Keratinocyte (primary cell): ENCODE data around the gene HECTD2. TPM values are rescaled to one million over a fixed set of nuclear protein-coding genes. Genes with fewer than 3 reads are reported as not detected.

Source experiments
- DNase-seq: peaks from one replicate; pipeline ENCODE4 v3.0.0-alpha.2; 2011; ENCODE audit warnings: low read depth, missing footprints, low spot score
- FAIRE-seq: peaks from 2 replicates; lab custom pipeline; 2011; peaks lifted over from hg19 to GRCh38; lab: Jason Lieb, UNC
- H2AFZ ChIP-seq: 2 replicates; pipeline ENCODE4 v1.6.0; 2012; ENCODE audit warnings: low read length, control low read depth, inconsistent platforms; ENCODE audit not compliant: control insufficient read depth
- H3K27ac ChIP-seq: 2 replicates; pipeline ENCODE4 v1.5.1; 2011; ENCODE audit warnings: low read length; ENCODE audit not compliant: control insufficient read depth, insufficient read depth
- H3K27me3 ChIP-seq: 3 replicates; pipeline ENCODE4 v1.6.0; 2011; ENCODE audit warnings: low read length; ENCODE audit not compliant: control insufficient read depth, insufficient read depth; ENCODE audit errors: extremely low read depth
- H3K36me3 ChIP-seq, 2 experiments: 2 replicates in 1 of 2; 3 replicates in 1 of 2; pipeline ENCODE4 v1.5.1; 2011; ENCODE audit warnings: low read length in 2 of 2, mild to moderate bottlenecking in 1 of 2; ENCODE audit not compliant: control insufficient read depth in 2 of 2, insufficient read depth in 2 of 2; ENCODE audit errors: extremely low read depth in 1 of 2
- H3K4me1 ChIP-seq: 3 replicates; pipeline ENCODE4 v1.5.1; 2011; ENCODE audit warnings: low read length; ENCODE audit not compliant: control insufficient read depth, insufficient read depth; ENCODE audit errors: extremely low read depth
- H3K4me2 ChIP-seq: 3 replicates; pipeline ENCODE4 v1.6.0; 2011; ENCODE audit warnings: low read depth, low read length; ENCODE audit not compliant: control insufficient read depth, insufficient read depth; ENCODE audit errors: extremely low read depth
- H3K4me3 ChIP-seq, 3 experiments: fragments of 200-600 bp in 1 of 3; sonication (generic) in 1 of 3; 2 replicates in 2 of 3; 3 replicates in 1 of 3; pipeline ENCODE4 v1.5.1; 2011 to 2016; ENCODE audit warnings: low read length in 3 of 3, mild to moderate bottlenecking in 3 of 3, control low read depth in 2 of 3, inconsistent platforms in 1 of 3, low read depth in 1 of 3, mixed read lengths in 1 of 3, mixed run types in 1 of 3, moderate library complexity in 1 of 3; ENCODE audit not compliant: control insufficient read depth in 2 of 3, insufficient read depth in 2 of 3; ENCODE audit errors: extremely low read depth in 1 of 3
- H3K79me2 ChIP-seq: 2 replicates; pipeline ENCODE4 v1.6.0; 2012; ENCODE audit warnings: low read length; ENCODE audit not compliant: control insufficient read depth, insufficient read depth
- H3K9ac ChIP-seq: 3 replicates; pipeline ENCODE4 v1.6.0; 2011; ENCODE audit warnings: low read length; ENCODE audit not compliant: control insufficient read depth, insufficient read depth; ENCODE audit errors: extremely low read depth
- H3K9me1 ChIP-seq: 3 replicates; pipeline ENCODE4 v1.6.0; 2011; ENCODE audit warnings: low read length; ENCODE audit not compliant: control insufficient read depth, insufficient read depth; ENCODE audit errors: extremely low read depth
- H3K9me3 ChIP-seq: 2 replicates; pipeline ENCODE4 v1.5.1; 2012; ENCODE audit warnings: low read depth, low read length; ENCODE audit not compliant: control insufficient read depth
- H4K20me1 ChIP-seq: 3 replicates; pipeline ENCODE4 v1.6.0; 2011; ENCODE audit warnings: low read length; ENCODE audit not compliant: control insufficient read depth, insufficient read depth; ENCODE audit errors: extremely low read depth
- CTCF ChIP-seq, 3 experiments: IDR thresholded peaks in 1 of 3; conservative IDR thresholded peaks in 1 of 3; optimal IDR thresholded peaks in 1 of 3; 2 replicates in 2 of 3; 3 replicates in 1 of 3; pipeline versions ENCODE3 to v1.5.1; 2011; ENCODE audit warnings: low read length in 3 of 3, mild to moderate bottlenecking in 3 of 3, moderate library complexity in 2 of 3, control low read depth in 1 of 3, inconsistent platforms in 1 of 3; ENCODE audit not compliant: insufficient read depth in 2 of 3; ENCODE audit errors: extremely low read depth in 1 of 3
- EZH2 ChIP-seq: IDR thresholded peaks from one replicate; pipeline ENCODE4 v1.6.1; 2012; ENCODE audit warnings: inconsistent platforms, mild to moderate bottlenecking, low read length, moderate library complexity
- dilution Hi-C: fragments of 300-500 bp; cut with MboI; formaldehyde crosslinking; loops from one replicate; pipeline ENCODE4 v1.7.0; 2020; ENCODE audit warnings: low sequenced_read_pairs; ENCODE audit not compliant: extremely low pct_ligation_motif_present
- polyA plus RNA-seq, 5 experiments: library from polyadenylated mRNA; depleted of rRNA in 3 of 5; stranded (reverse) in 3 of 5; stranded (forward) in 1 of 5; unstranded in 1 of 5; fragments of >200 nt; gene quantifications; 1 replicate in 1 of 5; 2 replicates in 3 of 5; 3 replicates in 1 of 5; pipeline versions ENCODE4 v1.2.1 to v1.2.3, GENCODE V29; 2011 to 2012; ENCODE audit warnings: missing spikeins in 2 of 5, low read depth in 1 of 5, low replicate concordance in 1 of 5

The HECTD2 gene
- polyA plus RNA-seq, 1 donor (not counting 4 experiments of a cell fraction or from before 2014, with no cell fraction given): 2.2 TPM

DNA sequence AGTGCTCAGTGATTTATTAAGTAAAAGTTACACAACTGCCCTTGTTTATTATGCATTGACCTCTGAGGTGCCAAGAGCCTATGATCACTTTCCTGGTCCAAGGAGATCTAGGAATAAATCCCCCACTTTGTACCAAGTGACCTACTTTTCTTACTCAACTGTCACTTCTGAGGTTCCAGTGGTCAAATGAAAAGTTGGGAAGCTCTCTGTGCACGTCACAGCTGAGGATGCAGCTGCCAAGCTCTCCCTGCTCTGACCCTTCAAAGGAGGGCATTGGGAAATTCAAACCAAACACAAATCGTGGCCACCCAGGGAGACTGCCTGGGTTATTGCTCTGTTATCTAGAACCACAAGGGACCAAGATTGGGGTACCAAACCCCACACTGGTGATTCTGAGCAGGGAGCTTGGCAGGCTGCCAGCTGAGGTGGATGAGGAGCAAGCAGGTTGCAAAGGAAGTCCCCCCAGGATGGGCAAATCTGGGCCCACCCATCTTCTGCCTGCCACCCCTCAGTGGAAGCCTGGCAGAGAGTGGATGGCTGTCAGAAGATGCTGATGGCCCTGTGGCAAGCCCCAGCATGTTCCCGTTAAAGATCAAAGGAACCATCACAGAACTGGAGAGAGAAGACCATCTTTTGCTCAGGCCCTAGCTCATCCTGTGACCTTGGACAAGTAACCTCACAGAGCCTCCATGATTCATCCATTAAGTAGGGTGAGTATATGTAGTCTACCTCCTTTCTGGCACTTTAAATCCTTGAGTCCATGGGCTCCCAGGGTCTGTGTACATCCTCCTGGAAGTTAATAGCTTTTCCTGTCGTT is 116.0 kb downstream of the HECTD2 start:
- H3K36me3 ChIP-seq: no peaks in the 10 kb centered on the region
- no peak for TF ChIP-seq CTCF (optimal IDR thresholded peaks at IDR 0.05 in 1 of 3, IDR thresholded peaks at IDR 0.05 in 1 of 3, conservative IDR thresholded peaks at IDR 0.05 in 1 of 3; ENCODE audit: extremely low read depth in 1 of 3, insufficient read depth in 2 of 3, low read length in 3 of 3)
- TF ChIP-seq EZH2: no peak
- no peak overlapping the region for H3K9ac ChIP-seq
- no peak overlapping the region for H3K27ac ChIP-seq
- no peak for FAIRE-seq
- no peak overlapping the region for H3K4me3 ChIP-seq
- H4K20me1 ChIP-seq: no peaks in the 10 kb centered on the region
- H3K9me1 ChIP-seq: no peaks in the 10 kb centered on the region
- H3K79me2 ChIP-seq: no peaks in the 10 kb centered on the region
- no peak overlapping the region for H2AFZ ChIP-seq
- H3K9me3 ChIP-seq: no peaks in the 10 kb centered on the region
- no peaks in the 10 kb centered on the region for H3K27me3 ChIP-seq
- no peak overlapping the region for H3K4me2 ChIP-seq
- DNase-seq: no peak
- H3K4me1 ChIP-seq: no peaks in the 10 kb centered on the region
- dilution Hi-C loops: no loop called here

- no peak overlapping the region for H3K9ac ChIP-seq
- H3K4me2 ChIP-seq: no peak overlapping the region
- no peak overlapping the region for H3K27ac ChIP-seq
- H3K36me3 ChIP-seq: no peaks in the 10 kb centered on the region
- no peak overlapping the region for H3K4me3 ChIP-seq
- H3K27me3 ChIP-seq: no peaks in the 10 kb centered on the region
- TF ChIP-seq EZH2: no peak
- no peak for TF ChIP-seq CTCF (optimal IDR thresholded peaks at IDR 0.05 in 1 of 3, IDR thresholded peaks at IDR 0.05 in 1 of 3, conservative IDR thresholded peaks at IDR 0.05 in 1 of 3; ENCODE audit: extremely low read depth in 1 of 3, insufficient read depth in 2 of 3, low read length in 3 of 3)
- no peaks in the 10 kb centered on the region for H3K9me3 ChIP-seq
- no peaks in the 10 kb centered on the region for H4K20me1 ChIP-seq
- H2AFZ ChIP-seq: no peak overlapping the region
- dilution Hi-C loops: no loop called here
- no peaks in the 10 kb centered on the region for H3K79me2 ChIP-seq
- no peaks in the 10 kb centered on the region for H3K4me1 ChIP-seq
- DNase-seq (no peak), FAIRE-seq (no peak)
- no peaks in the 10 kb centered on the region for H3K9me1 ChIP-seq
Observed at GRCh38 chr10:91528080-91528479, 117.9 kb downstream of the HECTD2 start.
